GM19455 (cell line): ENCODE measurements around the gene ARHGAP25.
"Not testable (repeated sequence)": the region's sequence is repeated elsewhere in the genome, so short reads cannot be mapped to it uniquely, and the experiment has no call there.

Experiments
- ATAC-seq: cut with Tn5 transposase; IDR thresholded peaks from one replicate; pipeline ENCODE4 v1.9.1; 2021; ENCODE audit not compliant: unreplicated experiment

The ARHGAP25 gene

GRCh38 chr2:68791914-68792313 is 57.3 kb downstream of the ARHGAP25 start:
- ATAC-seq, result no peak

- ATAC-seq, result no peak
Observed at GRCh38 chr2:68792751-68793150, 58.1 kb downstream of the ARHGAP25 start.

- ATAC-seq, result no peak
Observed at GRCh38 chr2:68796295-68796905, 61.8 kb downstream of the ARHGAP25 start.

- no peak for ATAC-seq
Observed at GRCh38 chr2:68798569-68798968, 64.0 kb downstream of the ARHGAP25 start.

- no peak for ATAC-seq
Observed at GRCh38 chr2:68799140-68800026, 64.8 kb downstream of the ARHGAP25 start.

- ATAC-seq, result no peak
Observed at GRCh38 chr2:68800027-68800401, 65.4 kb downstream of the ARHGAP25 start.

GRCh38 chr2:68800517-68800916 is 65.9 kb downstream of the ARHGAP25 start:
- no peak for ATAC-seq

GRCh38 chr2:68802161-68802560 is 67.5 kb downstream of the ARHGAP25 start:
- ATAC-seq, result not testable (repeated sequence)

GRCh38 chr2:68805025-68805424 is 70.4 kb downstream of the ARHGAP25 start:
- ATAC-seq, result no peak

GRCh38 chr2:68806511-68807109 is 72.0 kb downstream of the ARHGAP25 start:
- ATAC-seq, result no peak

- ATAC-seq, result no peak
Observed at GRCh38 chr2:68807821-68808266, 73.2 kb downstream of the ARHGAP25 start.

- no peak for ATAC-seq
Observed at GRCh38 chr2:68809324-68810240, 75.0 kb downstream of the ARHGAP25 start.

GRCh38 chr2:68811364-68811763 is 76.8 kb downstream of the ARHGAP25 start:
- no peak for ATAC-seq

GRCh38 chr2:68812251-68812650 is 77.6 kb downstream of the ARHGAP25 start:
- no peak for ATAC-seq

GRCh38 chr2:68813596-68813995 is 79.0 kb downstream of the ARHGAP25 start:
- no peak for ATAC-seq

- ATAC-seq, result no peak
Observed at GRCh38 chr2:68817306-68817705, 82.7 kb downstream of the ARHGAP25 start.

GRCh38 chr2:68819556-68819955 is 84.9 kb downstream of the ARHGAP25 start:
- ATAC-seq, result no peak

GRCh38 chr2:68822207-68822872 is 87.7 kb downstream of the ARHGAP25 start:
- ATAC-seq, result no peak

- no peak for ATAC-seq
Observed at GRCh38 chr2:68824831-68825230, 90.2 kb downstream of the ARHGAP25 start.

- no peak for ATAC-seq
Observed at GRCh38 chr2:68825866-68826265, 91.3 kb downstream of the ARHGAP25 start.
